H1 (cell line): ENCODE data around the gene HOMER3. TPM values are rescaled to one million over a fixed set of nuclear protein-coding genes. Genes with fewer than 3 reads are reported as not detected.

ENCODE experiments used
- CTCF ChIA-PET: fragments of 300-600 bp; sonication (Branson Sonifier 250); formaldehyde crosslinking; loops from one replicate; lab custom pipeline; 2021; ENCODE audit not compliant: partially characterized antibody; lab: Charles Lee
- POLR2A ChIA-PET: fragments of 300-600 bp; sonication (Branson Sonifier 250); formaldehyde crosslinking; loops from one replicate; lab custom pipeline; 2021; ENCODE audit warnings: inconsistent platforms; ENCODE audit not compliant: partially characterized antibody; lab: Charles Lee
- DNase-seq, 2 experiments: peaks; one replicate each; pipeline versions ENCODE4 v3.0.0 to v3.0.0-alpha.2; 2010 to 2022; ENCODE audit warnings: low spot score in 2 of 2, low read depth in 1 of 2, mixed read lengths in 1 of 2
- FAIRE-seq: peaks from 2 replicates; lab custom pipeline; 2011; peaks lifted over from hg19 to GRCh38; lab: Jason Lieb, UNC
- H2AFZ ChIP-seq: 2 replicates; pipeline ENCODE4 v1.8.1; 2012; ENCODE audit warnings: low read length, inconsistent platforms
- H2AK5ac ChIP-seq: 2 replicates; pipeline ENCODE4 v1.6.1; 2013; ENCODE audit warnings: low read depth, low read length
- H2BK120ac ChIP-seq: replicated peaks from 2 replicates; pipeline ENCODE3; 2013; ENCODE audit warnings: low read depth, low read length, inconsistent platforms
- H2BK12ac ChIP-seq: 2 replicates; pipeline ENCODE4 v1.6.1; 2013; ENCODE audit warnings: low read depth, low read length
- H2BK15ac ChIP-seq: 2 replicates; pipeline ENCODE4 v1.6.1; 2013; ENCODE audit warnings: low read length
- H2BK20ac ChIP-seq: 2 replicates; pipeline ENCODE4 v1.6.1; 2013; ENCODE audit warnings: low read length
- H2BK5ac ChIP-seq: 2 replicates; pipeline ENCODE4 v1.6.1; 2013; ENCODE audit warnings: low read depth, low read length
- H3K14ac ChIP-seq: 2 replicates; pipeline ENCODE4 v1.6.1; 2013; ENCODE audit warnings: inconsistent platforms; ENCODE audit not compliant: insufficient read length
- H3K18ac ChIP-seq: 2 replicates; pipeline ENCODE4 v1.6.1; 2013; ENCODE audit warnings: low read length; ENCODE audit errors: extremely low read depth
- H3K23ac ChIP-seq: 2 replicates; pipeline ENCODE4 v1.6.1; 2013; ENCODE audit warnings: inconsistent platforms; ENCODE audit not compliant: insufficient read length
- H3K23me2 ChIP-seq: 2 replicates; pipeline ENCODE4 v1.6.1; 2013; ENCODE audit warnings: low read depth, low read length
- H3K27ac ChIP-seq: 2 replicates; pipeline ENCODE4 v1.6.1; 2011; ENCODE audit warnings: low read depth, low read length, inconsistent platforms
- H3K27me3 ChIP-seq, 4 experiments: replicated peaks in 1 of 4; 1 replicate in 1 of 4; 2 replicates in 3 of 4; pipeline versions ENCODE4 v1.6.1 to v1.8.1; 2011 to 2013; ENCODE audit warnings: low read length in 3 of 4, mild to moderate bottlenecking in 3 of 4, inconsistent platforms in 2 of 4, mixed read lengths in 2 of 4, moderate library complexity in 1 of 4; ENCODE audit not compliant: control insufficient read depth in 3 of 4, insufficient read depth in 3 of 4; ENCODE audit errors: extremely low read depth in 1 of 4
- H3K36me3 ChIP-seq, 4 experiments: 2 replicates each; pipeline versions ENCODE4 v1.6.1 to v1.8.1; 2011 to 2013; ENCODE audit warnings: mild to moderate bottlenecking in 4 of 4, low read length in 3 of 4, moderate library complexity in 2 of 4, control low read depth in 1 of 4, inconsistent platforms in 1 of 4; ENCODE audit not compliant: insufficient read depth in 4 of 4, control insufficient read depth in 2 of 4
- H3K4ac ChIP-seq: replicated peaks from 2 replicates; pipeline ENCODE3; 2013; ENCODE audit warnings: low read length, low read depth, mixed read lengths, inconsistent platforms; ENCODE audit not compliant: insufficient read length
- H3K4me1 ChIP-seq, 4 experiments: replicated peaks in 1 of 4; 1 replicate in 1 of 4; 2 replicates in 3 of 4; pipeline versions ENCODE4 v1.6.1 to v1.8.1; 2011 to 2013; ENCODE audit warnings: low read length in 3 of 4, inconsistent platforms in 2 of 4, mixed read lengths in 1 of 4; ENCODE audit not compliant: insufficient read depth in 4 of 4, control insufficient read depth in 3 of 4
- H3K4me2 ChIP-seq, 2 experiments: 2 replicates each; pipeline versions ENCODE4 v1.6.1 to v1.8.1; 2011 to 2013; ENCODE audit warnings: low read depth in 2 of 2, low read length in 2 of 2, control low read depth in 1 of 2, inconsistent platforms in 1 of 2, mild to moderate bottlenecking in 1 of 2; ENCODE audit not compliant: insufficient read depth in 1 of 2
- H3K4me3 ChIP-seq, 4 experiments: fragments of 200-600, 300-600 bp in 1 of 4; sonication (generic), shearing (Covaris generic), sonication (Bioruptor Twin) in 1 of 4; 2 replicates each; pipeline versions ENCODE4 v1.5.1 to v1.8.1; 2011 to 2016; ENCODE audit warnings: low read length in 4 of 4, low read depth in 3 of 4, control low read depth in 2 of 4, inconsistent platforms in 2 of 4, mild to moderate bottlenecking in 2 of 4, mixed read lengths in 1 of 4, moderate library complexity in 1 of 4; ENCODE audit not compliant: insufficient read depth in 2 of 4; ENCODE audit errors: extremely low read depth in 1 of 4
- H3K56ac ChIP-seq: replicated peaks from 2 replicates; pipeline ENCODE3; 2013; ENCODE audit warnings: low read depth, mild to moderate bottlenecking, mixed read lengths, low read length, inconsistent platforms; ENCODE audit not compliant: insufficient read length
- H3K79me1 ChIP-seq: 2 replicates; pipeline ENCODE4 v1.6.1; 2013; ENCODE audit warnings: low read depth, low read length, control low read depth
- H3K79me2 ChIP-seq, 2 experiments: 2 replicates each; pipeline versions ENCODE4 v1.6.1 to v1.8.1; 2012 to 2013; ENCODE audit warnings: low read length in 2 of 2, mild to moderate bottlenecking in 2 of 2, inconsistent platforms in 1 of 2; ENCODE audit not compliant: insufficient read depth in 2 of 2, control insufficient read depth in 1 of 2
- H3K9ac ChIP-seq, 4 experiments: replicated peaks in 1 of 4; 1 replicate in 1 of 4; 2 replicates in 3 of 4; pipeline versions ENCODE4 v1.6.1 to v1.8.1; 2011 to 2013; ENCODE audit warnings: low read depth in 3 of 4, low read length in 3 of 4, control low read depth in 2 of 4, mild to moderate bottlenecking in 2 of 4, moderate library complexity in 2 of 4, inconsistent platforms in 1 of 4; ENCODE audit errors: extremely low read depth in 1 of 4
- H3K9me3 ChIP-seq, 2 experiments: 2 replicates each; pipeline versions ENCODE4 v1.6.1 to v1.8.1; 2012 to 2013; ENCODE audit warnings: mild to moderate bottlenecking in 2 of 2, moderate library complexity in 2 of 2, control low read depth in 1 of 2, inconsistent platforms in 1 of 2, low read depth in 1 of 2, low read length in 1 of 2, mixed read lengths in 1 of 2; ENCODE audit not compliant: insufficient read depth in 2 of 2
- H4K20me1 ChIP-seq, 2 experiments: replicated peaks in 1 of 2; 2 replicates each; pipeline versions ENCODE3 to v1.8.1; 2011 to 2013; ENCODE audit warnings: inconsistent platforms in 2 of 2, low read length in 2 of 2, mild to moderate bottlenecking in 1 of 2; ENCODE audit not compliant: insufficient read depth in 2 of 2, control insufficient read depth in 1 of 2
- H4K5ac ChIP-seq: 2 replicates; pipeline ENCODE4 v1.6.1; 2013; ENCODE audit warnings: low read length, low read depth, mixed read lengths, inconsistent platforms; ENCODE audit not compliant: insufficient read length
- H4K8ac ChIP-seq: 2 replicates; pipeline ENCODE4 v1.8.0; 2013; ENCODE audit warnings: mild to moderate bottlenecking, moderate library complexity, low read length, inconsistent platforms; ENCODE audit not compliant: insufficient read depth; ENCODE audit errors: extremely low read depth
- H4K91ac ChIP-seq: replicated peaks from 2 replicates; pipeline ENCODE3; 2013; ENCODE audit warnings: low read length, mixed read lengths, inconsistent platforms; ENCODE audit not compliant: insufficient read length
- ATF3 ChIP-seq: IDR thresholded peaks from 2 replicates; pipeline ENCODE4 v1.6.1; 2011; ENCODE audit warnings: low read depth, mild to moderate bottlenecking, low read length; ENCODE audit not compliant: insufficient read depth
- CEBPB ChIP-seq: IDR thresholded peaks from 2 replicates; pipeline ENCODE4 v1.6.1; 2012; ENCODE audit warnings: low read depth, low read length
- HDAC6 ChIP-seq: IDR thresholded peaks from one replicate; pipeline ENCODE4 v1.7.1; 2012; ENCODE audit warnings: low read depth, mild to moderate bottlenecking, inconsistent platforms, low read length, moderate library complexity
- JUN ChIP-seq: IDR thresholded peaks from 2 replicates; pipeline ENCODE4 v1.6.1; 2011; ENCODE audit warnings: low read depth, mild to moderate bottlenecking, improper control_type of control experiment, low read length
- KDM4A ChIP-seq: IDR thresholded peaks from one replicate; pipeline ENCODE4 v1.7.1; 2012; ENCODE audit warnings: low read depth, mild to moderate bottlenecking, moderate library complexity, low read length, inconsistent platforms; ENCODE audit not compliant: severe bottlenecking
- POLR2AphosphoS5 ChIP-seq: IDR thresholded peaks from 2 replicates; pipeline ENCODE4 v1.6.1; 2011; ENCODE audit warnings: low read depth, low read length
- RAD21 ChIP-seq, 2 experiments: IDR thresholded peaks in 1 of 2; conservative IDR thresholded peaks in 1 of 2; 2 replicates each; pipeline ENCODE4 v1.6.1; 2011; ENCODE audit warnings: low read depth in 2 of 2, low read length in 2 of 2, improper control_type of control experiment in 1 of 2, inconsistent platforms in 1 of 2, mild to moderate bottlenecking in 1 of 2, moderate library complexity in 1 of 2
- RFX5 ChIP-seq: IDR thresholded peaks from 2 replicates; pipeline ENCODE4 v1.6.1; 2011; ENCODE audit warnings: low read depth, low read length, improper control_type of control experiment, borderline replicate concordance
- TAF1 ChIP-seq: IDR thresholded peaks from 2 replicates; pipeline ENCODE4 v1.6.1; 2011; ENCODE audit warnings: mild to moderate bottlenecking, low read depth, low read length
- WGBS, 2 experiments: shearing (Covaris generic) in 1 of 2; methylation state at CpG; one replicate each; pipeline versions ENCODE4 v1.1.6 to v1.1.7; 2013 to 2015; ENCODE audit warnings: low lambda C conversion rate in 2 of 2, mixed read lengths in 2 of 2, inconsistent platforms in 1 of 2, low coverage in 1 of 2, missing lambda C conversion rate in 1 of 2; ENCODE audit not compliant: insufficient replicate concordance in 2 of 2, insufficient coverage in 1 of 2, insufficient read length in 1 of 2; ENCODE audit errors: extremely low coverage in 1 of 2, missing lambda C conversion rate in 1 of 2; 5-methylcytosine and 5-hydroxymethylcytosine counted together
- polyA plus RNA-seq, 7 experiments: library from polyadenylated mRNA; depleted of rRNA in 3 of 7; stranded (reverse) in 5 of 7; unstranded in 2 of 7; fragments of >200 nt in 5 of 7; fragments of 200-250 nt in 2 of 7; gene quantifications; 1 replicate in 5 of 7; 2 replicates in 1 of 7; 4 replicates in 1 of 7; pipeline versions ENCODE4 v1.2.1 to v1.2.3, GENCODE V29; 2011 to 2013; ENCODE audit warnings: missing spikeins in 2 of 7, mixed read lengths in 2 of 7
- total RNA-seq: library from RNA; stranded (reverse); fragmentation: NEBNext Ultra II Directional; extraction: Animal tissue kit (Norgen Biotek cat#: 25700); gene quantifications from 2 replicates; pipeline ENCODE4 v1.2.1, GENCODE V29; 2021

Gene HOMER3
- total and polyA plus RNA-seq, 2 of the 8 experiments (the other 6 are each of a cell fraction or from before 2014, with no cell fraction given): 28.3 to 41.6 TPM

DNA sequence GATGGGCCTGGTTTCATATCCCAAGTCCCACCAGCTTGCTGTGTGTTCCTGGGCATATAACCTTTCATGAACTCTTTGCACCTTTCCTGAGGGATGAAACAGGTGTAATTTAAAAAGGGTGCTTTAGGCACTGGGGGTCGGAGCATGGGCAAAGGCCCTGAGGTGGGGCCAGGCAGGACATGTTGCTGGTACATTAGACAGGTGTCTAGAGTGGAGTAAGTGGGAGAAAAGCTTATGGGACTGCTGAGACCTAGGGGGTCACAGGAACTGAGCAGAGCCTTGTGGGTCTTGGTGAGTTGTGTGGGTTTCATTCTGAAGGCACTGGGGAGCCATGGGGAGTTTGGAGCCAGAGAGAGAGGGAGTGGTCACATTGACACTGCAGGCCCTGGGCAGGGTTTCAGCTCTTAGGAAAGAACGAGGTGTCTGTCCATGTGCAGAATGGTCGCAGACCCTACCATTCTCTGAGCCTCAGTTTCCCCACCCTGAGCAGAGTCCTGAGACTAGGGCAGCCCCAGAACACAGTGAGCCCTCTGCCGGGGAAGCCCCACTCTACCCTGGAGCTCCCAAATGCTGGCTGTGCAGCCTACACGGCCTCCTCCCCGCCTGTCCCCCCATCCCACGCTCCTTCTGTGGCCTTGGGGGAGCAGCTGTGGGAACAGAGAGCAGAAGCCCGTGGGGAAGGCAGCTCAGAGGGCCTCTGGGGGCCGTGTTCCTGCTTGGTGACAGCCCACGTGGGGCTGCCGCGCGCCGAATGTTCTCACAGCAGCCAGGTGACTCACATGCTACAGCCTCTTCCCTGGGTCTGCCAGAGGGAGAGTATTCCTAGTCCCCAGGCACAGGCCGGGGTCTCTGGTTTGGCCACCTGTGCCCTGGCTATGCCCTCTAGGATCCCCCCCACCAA lies 7.3 kb upstream of the HOMER3 start:
- ChIA-PET POLR2A (interaction anchor here (0.5 to 2.3 kb wide), 7 partner anchors 8 to 21 kb away, joined by 3 to 11 read pairs (median 5); no protein-coding TSS in a partner anchor), CTCF (interaction anchor here (0.5 to 2.0 kb wide), 8 partner anchors 9 to 1811 kb away, joined by 3 to 11 read pairs (median 4); partner anchors contain the start of genes COPE and DDX49)
- Histone ChIP-seq H3K79me1 (no peaks in the 10 kb centered on the region), H3K4me2 (no peak overlapping the region), H2AK5ac (no peak overlapping the region), H3K23me2 (no peaks in the 10 kb centered on the region), H3K27ac (no peak overlapping the region), H4K91ac (no peak overlapping the region), H4K8ac (no peak overlapping the region), H2AFZ (no peak overlapping the region), H3K14ac (no peak overlapping the region), H3K27me3 (no peaks in the 10 kb centered on the region), H3K4me3 (no peak overlapping the region), H2BK20ac (no peak overlapping the region), H3K23ac (no peak overlapping the region), H3K9ac (no peak overlapping the region), H3K9me3 (no peaks in the 10 kb centered on the region), H2BK120ac (no peak overlapping the region), H4K20me1 (no peaks in the 10 kb centered on the region), H3K18ac (no peak overlapping the region), H2BK15ac (no peak overlapping the region), H3K36me3 (0 out of 8 replicates have a peak, but pooled peaks cover 0 to 5% (median 0%) of the 10 kb centered on the region in 4 experiments), H3K4me1 (no peaks in the 10 kb centered on the region), H2BK5ac (no peak overlapping the region), H4K5ac (no peak overlapping the region), H3K79me2 (no peaks in the 10 kb centered on the region), H3K56ac (no peak overlapping the region), H2BK12ac (peak overlapping the region; percentile 27; the same call in 1 of the 2 replicates), H3K4ac (no peak overlapping the region)
- DNase-seq: no peak
- WGBS, 2 experiments: 91% methylated on average over 15 of the region's 15 CpGs; no CpG with 5 or more reads in 1 of the 2 experiments
- no peak for FAIRE-seq
- no peak for TF ChIP-seq JUN
- TF ChIP-seq TAF1: no peak
- no peak for TF ChIP-seq RFX5
- TF ChIP-seq RAD21 (IDR thresholded peaks at IDR 0.05 in 1 of 2, conservative IDR thresholded peaks at IDR 0.05 in 1 of 2; ENCODE audit: low read depth in 2 of 2, low read length in 2 of 2): no peak
- no peak for TF ChIP-seq ATF3
- TF ChIP-seq HDAC6: no peak
- no peak for TF ChIP-seq KDM4A
- no peak for TF ChIP-seq CEBPB
- no peak for TF ChIP-seq POLR2AphosphoS5
